B cell (primary cell): ENCODE data around the gene QSOX1. TPM values are rescaled to one million over a fixed set of nuclear protein-coding genes. Genes with fewer than 3 reads are reported as not detected.

ENCODE experiments used
- ATAC-seq: fragments of 200-7000 bp; cut with Tn5 transposase; one replicate; pipeline ENCODE4 v1.10.0; 2021; ENCODE audit warnings: low read depth, mild to moderate bottlenecking, moderate number of reproducible peaks, moderate library complexity
- CTCF ChIA-PET: fragments of 350-600 bp; sonication (Branson Sonifier 250); formaldehyde crosslinking; loops from one replicate; lab custom pipeline; 2021; ENCODE audit warnings: antibody characterized with exemption, inconsistent platforms; lab: Charles Lee
- POLR2A ChIA-PET: fragments of 350-600 bp; sonication (Branson Sonifier 250); formaldehyde crosslinking; loops from one replicate; lab custom pipeline; 2021; ENCODE audit warnings: antibody characterized with exemption; lab: Charles Lee
- DNase-seq: peaks from one replicate; pipeline ENCODE4 v3.0.0; 2013
- H2AFZ ChIP-seq: 2 replicates; pipeline ENCODE4 v1.6.1; 2012; ENCODE audit warnings: mild to moderate bottlenecking, low read depth, low read length; ENCODE audit not compliant: insufficient read depth, poor library complexity, severe bottlenecking
- H3K27ac ChIP-seq, 2 donors: 1 replicate in 1 of 2; 2 replicates in 1 of 2; pipeline ENCODE4 v1.5.1; 2012 to 2013; ENCODE audit warnings: low read length in 2 of 2, mild to moderate bottlenecking in 2 of 2, moderate library complexity in 1 of 2
- H3K27me3 ChIP-seq, 4 experiments: fragments of 200-600 bp in 1 of 4; sonication (generic) in 1 of 4; replicated peaks in 1 of 4; 1 replicate in 2 of 4; 2 replicates in 2 of 4; pipeline versions ENCODE4 v1.6.1 to v1.7.0; 2013 to 2016; ENCODE audit warnings: low read length in 3 of 4, mild to moderate bottlenecking in 2 of 4, mixed read lengths in 1 of 4, moderate library complexity in 1 of 4; ENCODE audit not compliant: insufficient read depth in 4 of 4, control insufficient read depth in 3 of 4; ENCODE audit errors: control extremely low read depth in 1 of 4
- H3K36me3 ChIP-seq, 2 experiments: replicated peaks in 1 of 2; 1 replicate in 1 of 2; 2 replicates in 1 of 2; pipeline versions ENCODE4 v1.6.1 to v1.7.1; 2013; ENCODE audit warnings: low read length in 1 of 2; ENCODE audit not compliant: insufficient read depth in 2 of 2, control insufficient read depth in 1 of 2; ENCODE audit errors: control extremely low read depth in 1 of 2, extremely low read depth in 1 of 2
- H3K4me1 ChIP-seq, 2 donors: fragments of 200-600 bp in 1 of 2; sonication (generic) in 1 of 2; 1 replicate in 1 of 2; 2 replicates in 1 of 2; pipeline versions ENCODE4 v1.5.1 to v1.6.1; 2013 to 2017; ENCODE audit warnings: low read length in 2 of 2; ENCODE audit not compliant: control insufficient read depth in 2 of 2, insufficient read depth in 2 of 2
- H3K4me2 ChIP-seq: replicated peaks from 2 replicates; pipeline ENCODE3; 2012; ENCODE audit warnings: mild to moderate bottlenecking, low read depth, low read length; ENCODE audit not compliant: poor library complexity, severe bottlenecking
- H3K4me3 ChIP-seq, 5 experiments: fragments of 200-600 bp in 1 of 5; sonication (generic) in 1 of 5; 1 replicate in 3 of 5; 2 replicates in 2 of 5; pipeline versions ENCODE4 v1.5.1 to v1.7.0; 2011 to 2016; ENCODE audit warnings: low read length in 4 of 5, mild to moderate bottlenecking in 4 of 5, low read depth in 2 of 5, control low read depth in 1 of 5, moderate library complexity in 1 of 5; ENCODE audit not compliant: insufficient read depth in 1 of 5; ENCODE audit errors: control extremely low read depth in 1 of 5, extremely low read depth in 1 of 5
- H3K79me2 ChIP-seq: fragments of 200-600 bp; sonication (generic); one replicate; pipeline ENCODE4 v1.6.0; 2016; ENCODE audit warnings: low read length; ENCODE audit not compliant: control insufficient read depth, insufficient read depth
- H3K9ac ChIP-seq: fragments of 200-600 bp; sonication (generic); 2 replicates; pipeline ENCODE4 v1.6.1; 2017; ENCODE audit warnings: mild to moderate bottlenecking, low read length, moderate library complexity
- H3K9me3 ChIP-seq, 3 donors: one replicate each; pipeline versions ENCODE4 v1.6.1 to v1.7.1; 2013; ENCODE audit warnings: low read length in 2 of 3; ENCODE audit not compliant: control insufficient read depth in 2 of 3, insufficient read depth in 1 of 3; ENCODE audit errors: control extremely low read depth in 1 of 3
- H4K20me1 ChIP-seq: 2 replicates; pipeline ENCODE4 v1.6.0; 2012; ENCODE audit warnings: mild to moderate bottlenecking, low read length; ENCODE audit not compliant: insufficient read depth, control insufficient read depth, poor library complexity, severe bottlenecking
- H3K27ac Mint-ChIP-seq: one replicate; pipeline ENCODE4 v1.8.0; 2021; ENCODE audit warnings: mixed read lengths
- H3K27me3 Mint-ChIP-seq: one replicate; pipeline ENCODE4 v1.8.0; 2021; ENCODE audit warnings: mixed read lengths
- H3K4me1 Mint-ChIP-seq: one replicate; pipeline ENCODE4 v1.8.0; 2021; ENCODE audit warnings: mixed read lengths
- H3K4me3 Mint-ChIP-seq: one replicate; pipeline ENCODE4 v1.8.0; 2021; ENCODE audit warnings: mixed read lengths
- H3K9me3 Mint-ChIP-seq: one replicate; pipeline ENCODE4 v1.8.0; 2022; ENCODE audit warnings: mixed read lengths; ENCODE audit not compliant: insufficient read depth
- EZH2 ChIP-seq: IDR thresholded peaks from 2 replicates; pipeline ENCODE4 v1.6.1; 2012; ENCODE audit warnings: borderline replicate concordance, low read depth, mild to moderate bottlenecking, moderate library complexity, low read length; ENCODE audit not compliant: insufficient read depth, poor library complexity, severe bottlenecking
- WGBS: methylation state at CpG from one replicate; pipeline ENCODE4 v1.1.5; 2013; ENCODE audit warnings: missing lambda C conversion rate; ENCODE audit not compliant: insufficient coverage; 5-methylcytosine and 5-hydroxymethylcytosine counted together
- intact Hi-C: fragments of 100-400 bp; cut with micrococcal nuclease; formaldehyde crosslinking; loops from one replicate; pipeline ENCODE4 v1.10.0; 2022
- polyA plus RNA-seq: library from polyadenylated mRNA; depleted of rRNA; stranded (reverse); fragments of >200 nt; gene quantifications from 2 replicates; pipeline ENCODE4 v1.2.3, GENCODE V29; 2012
- total RNA-seq, 2 donors: library from RNA; stranded (reverse); fragments of 120-200 nt in 1 of 2; gene quantifications; 1 replicate in 1 of 2; 2 replicates in 1 of 2; pipeline versions ENCODE4 v1.2.3 to v1.2.4, GENCODE V29; 2013 to 2022
- TF ChIP-seq, protein P1 (sequence below): fragments of 200-600 bp; IDR thresholded peaks from one replicate; pipeline ENCODE4 v1.8.0; 2022; ENCODE audit warnings: antibody characterized with exemption, mild to moderate bottlenecking

QSOX1 gene
- total and polyA plus RNA-seq, 2 donors (not counting 1 experiment from before 2014, with no cell fraction given), result 11.4 to 20.6 TPM

DNA sequence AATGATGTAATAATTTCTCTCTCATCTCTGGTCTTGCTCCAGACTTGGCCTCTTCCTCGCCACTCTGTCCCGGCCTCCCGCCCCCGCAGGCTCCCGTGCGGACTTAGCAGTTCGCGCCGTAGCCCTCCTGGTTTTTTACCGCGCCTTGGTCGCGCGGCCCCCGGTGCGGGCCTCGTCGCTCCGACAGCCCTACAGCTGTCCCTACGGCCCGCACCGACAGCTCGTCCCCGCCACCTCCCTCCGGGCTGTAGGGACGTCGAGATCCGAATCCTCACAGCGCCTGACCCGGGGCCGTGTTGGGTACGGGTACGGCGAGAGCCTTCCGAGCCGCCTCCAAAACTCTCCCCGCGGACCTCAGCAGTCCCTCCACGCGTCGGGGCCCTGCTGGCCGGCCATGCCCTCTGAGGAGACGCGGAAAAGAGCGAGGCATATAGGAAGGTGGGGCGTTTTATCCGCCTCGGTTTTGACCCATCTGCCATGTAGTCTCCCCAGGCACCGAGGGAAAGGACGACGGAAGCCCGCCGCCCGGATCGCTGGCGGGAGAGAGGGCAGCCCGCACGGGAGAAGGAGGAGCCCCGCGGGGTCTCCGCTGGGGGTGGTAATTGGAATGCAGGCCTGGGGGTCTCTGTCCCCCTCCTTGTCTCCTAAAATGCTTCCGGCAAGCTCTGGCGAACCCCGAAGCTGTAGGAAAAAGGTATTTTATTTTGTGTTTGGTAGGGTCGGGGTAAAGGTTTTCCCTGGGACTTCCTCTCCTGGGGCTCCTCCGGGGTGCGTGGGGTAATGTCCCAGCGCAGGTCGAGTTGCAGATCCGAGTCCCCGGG lies 78.7 kb downstream of the QSOX1 start:
- no peak overlapping the region for H3K9ac ChIP-seq
- ChIA-PET POLR2A (no interaction called here), CTCF (no interaction called here)
- peaks cover 60 to 73% of the 10 kb centered on the region in 2 donors for H3K4me1 ChIP-seq
- H3K9me3 ChIP-seq, result peaks cover 0 to 53% (median 0%) of the 10 kb centered on the region in 3 donors
- Mint-ChIP-seq H3K9me3 (no peaks in the 10 kb centered on the region), H3K27me3 (peaks cover 66% of the 10 kb centered on the region), H3K27ac (no peak overlapping the region), H3K4me1 (peaks cover 44% of the 10 kb centered on the region), H3K4me3 (no peak overlapping the region)
- no peak for ATAC-seq
- DNase-seq, result peak; percentile 30
- H2AFZ ChIP-seq, result no peak overlapping the region
- peaks cover 0 to 89% (median 71%) of the 10 kb centered on the region in 4 experiments for H3K27me3 ChIP-seq
- H3K36me3 ChIP-seq, result no peaks in the 10 kb centered on the region
- H3K79me2 ChIP-seq, result no peaks in the 10 kb centered on the region
- TF ChIP-seq EZH2, result peak; percentile 59
- TF ChIP-seq, protein P1, sequence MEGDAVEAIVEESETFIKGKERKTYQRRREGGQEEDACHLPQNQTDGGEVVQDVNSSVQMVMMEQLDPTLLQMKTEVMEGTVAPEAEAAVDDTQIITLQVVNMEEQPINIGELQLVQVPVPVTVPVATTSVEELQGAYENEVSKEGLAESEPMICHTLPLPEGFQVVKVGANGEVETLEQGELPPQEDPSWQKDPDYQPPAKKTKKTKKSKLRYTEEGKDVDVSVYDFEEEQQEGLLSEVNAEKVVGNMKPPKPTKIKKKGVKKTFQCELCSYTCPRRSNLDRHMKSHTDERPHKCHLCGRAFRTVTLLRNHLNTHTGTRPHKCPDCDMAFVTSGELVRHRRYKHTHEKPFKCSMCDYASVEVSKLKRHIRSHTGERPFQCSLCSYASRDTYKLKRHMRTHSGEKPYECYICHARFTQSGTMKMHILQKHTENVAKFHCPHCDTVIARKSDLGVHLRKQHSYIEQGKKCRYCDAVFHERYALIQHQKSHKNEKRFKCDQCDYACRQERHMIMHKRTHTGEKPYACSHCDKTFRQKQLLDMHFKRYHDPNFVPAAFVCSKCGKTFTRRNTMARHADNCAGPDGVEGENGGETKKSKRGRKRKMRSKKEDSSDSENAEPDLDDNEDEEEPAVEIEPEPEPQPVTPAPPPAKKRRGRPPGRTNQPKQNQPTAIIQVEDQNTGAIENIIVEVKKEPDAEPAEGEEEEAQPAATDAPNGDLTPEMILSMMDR, result no peak
- 9% methylated on average over 67 of the region's 71 CpGs for WGBS
- no peak overlapping the region for H3K27ac ChIP-seq
- no peaks in the 10 kb centered on the region for H4K20me1 ChIP-seq
- no peak overlapping the region for H3K4me3 ChIP-seq
- intact Hi-C loops, result no loop called here
- peak overlapping the region; percentile 45 for H3K4me2 ChIP-seq
